Glutamatergic neuron (in vitro differentiated cells): ENCODE data around the gene ITPR1. TPM values are rescaled to one million over a fixed set of nuclear protein-coding genes. Genes with fewer than 3 reads are reported as not detected.

Source experiments
- DNase-seq: peaks from one replicate; pipeline ENCODE4 v3.0.0; 2022
- H3K27ac Mint-ChIP-seq: one replicate; pipeline ENCODE4 v1.8.0; 2020; ENCODE audit warnings: mild to moderate bottlenecking, mixed read lengths, inconsistent platforms; ENCODE audit not compliant: unreplicated experiment
- H3K27me3 Mint-ChIP-seq: one replicate; pipeline ENCODE4 v1.8.0; 2020; ENCODE audit warnings: mild to moderate bottlenecking, moderate library complexity, mixed read lengths, inconsistent platforms; ENCODE audit not compliant: unreplicated experiment
- H3K36me3 Mint-ChIP-seq: one replicate; pipeline ENCODE4 v1.8.0; 2020; ENCODE audit warnings: mild to moderate bottlenecking, mixed read lengths, inconsistent platforms; ENCODE audit not compliant: unreplicated experiment
- H3K4me1 Mint-ChIP-seq: one replicate; pipeline ENCODE4 v1.8.0; 2020; ENCODE audit warnings: mild to moderate bottlenecking, low read depth, mixed read lengths, inconsistent platforms; ENCODE audit not compliant: unreplicated experiment
- H3K4me3 Mint-ChIP-seq: one replicate; pipeline ENCODE4 v1.8.0; 2020; ENCODE audit warnings: mild to moderate bottlenecking, mixed read lengths, inconsistent platforms; ENCODE audit not compliant: unreplicated experiment
- H3K9me3 Mint-ChIP-seq: one replicate; pipeline ENCODE4 v1.8.0; 2020; ENCODE audit warnings: mild to moderate bottlenecking, moderate library complexity, mixed read lengths, inconsistent platforms; ENCODE audit not compliant: unreplicated experiment
- CTCF ChIP-seq: fragments of 200-600 bp; sonication (generic); IDR thresholded peaks from one replicate; pipeline ENCODE4 v1.5.0; 2021; ENCODE audit not compliant: partially characterized antibody, unreplicated experiment
- total RNA-seq: library from RNA; stranded (reverse); fragmentation: NEBNext Ultra II Directional; extraction: Animal tissue kit (Norgen Biotek cat#: 25700); gene quantifications from one replicate; pipeline ENCODE4 v1.2.1, GENCODE V29; 2021; ENCODE audit not compliant: unreplicated experiment

The ITPR1 gene
- total RNA-seq, 1 donor from 2014 or later, result 6.9 TPM

- Mint-ChIP-seq H3K4me3 (no peak overlapping the region), H3K9me3 (no peaks in the 10 kb centered on the region), H3K27me3 (peaks cover 2% of the 10 kb centered on the region), H3K4me1 (no peaks in the 10 kb centered on the region), H3K27ac (no peak overlapping the region), H3K36me3 (peaks cover 4% of the 10 kb centered on the region)
- no peak for TF ChIP-seq CTCF
- no peak for DNase-seq
These were observed 193.5 kb downstream of the ITPR1 start for GRCh38 chr3:4686619-4687018.

- Mint-ChIP-seq H3K4me1 (no peaks in the 10 kb centered on the region), H3K36me3 (peaks cover 4% of the 10 kb centered on the region), H3K27ac (no peak overlapping the region), H3K9me3 (no peaks in the 10 kb centered on the region), H3K4me3 (no peak overlapping the region), H3K27me3 (peaks cover 2% of the 10 kb centered on the region)
- TF ChIP-seq CTCF, result no peak
- no peak for DNase-seq
These were observed 194.0 kb downstream of the ITPR1 start for GRCh38 chr3:4687167-4687566.

GRCh38 chr3:4687596-4687995, 194.4 kb downstream of the ITPR1 start:
- Mint-ChIP-seq H3K4me3 (no peak overlapping the region), H3K27ac (no peak overlapping the region), H3K27me3 (peaks cover 2% of the 10 kb centered on the region), H3K9me3 (peaks cover 2% of the 10 kb centered on the region), H3K4me1 (no peaks in the 10 kb centered on the region), H3K36me3 (peaks cover 4% of the 10 kb centered on the region)
- TF ChIP-seq CTCF, result no peak
- no peak for DNase-seq

- Mint-ChIP-seq H3K9me3 (peaks cover 3% of the 10 kb centered on the region), H3K4me3 (no peak overlapping the region), H3K27ac (no peak overlapping the region), H3K36me3 (peaks cover 4% of the 10 kb centered on the region), H3K27me3 (peaks cover 2% of the 10 kb centered on the region), H3K4me1 (no peaks in the 10 kb centered on the region)
- no peak for DNase-seq
- TF ChIP-seq CTCF, result no peak
These were observed 195.3 kb downstream of the ITPR1 start for GRCh38 chr3:4688411-4688810.

- no peak for DNase-seq
- peaks cover 4% of the 10 kb centered on the region for H3K36me3 Mint-ChIP-seq
- H3K4me1 Mint-ChIP-seq, result no peaks in the 10 kb centered on the region
- TF ChIP-seq CTCF, result no peak
- H3K9me3 Mint-ChIP-seq, result peaks cover 3% of the 10 kb centered on the region
- no peak overlapping the region for H3K27ac Mint-ChIP-seq
- no peak overlapping the region for H3K4me3 Mint-ChIP-seq
- H3K27me3 Mint-ChIP-seq, result no peaks in the 10 kb centered on the region
These were observed 195.9 kb downstream of the ITPR1 start for GRCh38 chr3:4689021-4689420.
